Stimulated activated naive CD4-positive, alpha-beta T cell treated with Interleukin-2 at 50 U/mL for 16 hours (primary cell): Measurements from ENCODE around the gene LAMC3.

Experiments
- DNase-seq: peaks from one replicate; lab custom pipeline; 2025; lab: John Stamatoyannopoulos, UW

The LAMC3 gene

GRCh38 chr9:131012396-131012917, 3.5 kb downstream of the LAMC3 start:
- no peak for DNase-seq

- no peak for DNase-seq
These were observed 4.2 kb downstream of the LAMC3 start for GRCh38 chr9:131013015-131013755.

GRCh38 chr9:131013771-131014676, 5.0 kb downstream of the LAMC3 start:
- no peak for DNase-seq

GRCh38 chr9:131015112-131015511, 6.1 kb downstream of the LAMC3 start:
- no peak for DNase-seq

GRCh38 chr9:131015876-131016397, 7.0 kb downstream of the LAMC3 start:
- DNase-seq, result no peak

GRCh38 chr9:131017067-131017466, 8.1 kb downstream of the LAMC3 start:
- no peak for DNase-seq

GRCh38 chr9:131018621-131019020, 9.6 kb downstream of the LAMC3 start:
- DNase-seq, result no peak

GRCh38 chr9:131019388-131020239, 10.6 kb downstream of the LAMC3 start:
- no peak for DNase-seq

GRCh38 chr9:131020388-131020787, 11.4 kb downstream of the LAMC3 start:
- DNase-seq, result no peak

- DNase-seq, result no peak
These were observed 11.9 kb downstream of the LAMC3 start for GRCh38 chr9:131020862-131021261.

GRCh38 chr9:131021785-131022184, 12.8 kb downstream of the LAMC3 start:
- no peak for DNase-seq

GRCh38 chr9:131024978-131025868, 16.2 kb downstream of the LAMC3 start:
- DNase-seq, result no peak

- no peak for DNase-seq
These were observed 17.2 kb downstream of the LAMC3 start for GRCh38 chr9:131025953-131026858.

GRCh38 chr9:131027048-131027871, 18.3 kb downstream of the LAMC3 start:
- DNase-seq, result no peak

GRCh38 chr9:131027872-131028179, 18.9 kb downstream of the LAMC3 start:
- DNase-seq, result no peak

GRCh38 chr9:131028221-131028884, 19.4 kb downstream of the LAMC3 start:
- DNase-seq, result no peak

- DNase-seq, result no peak
These were observed 20.1 kb downstream of the LAMC3 start for GRCh38 chr9:131028931-131029573.

- no peak for DNase-seq
These were observed 20.6 kb downstream of the LAMC3 start for GRCh38 chr9:131029574-131029952.
